Natural killer cell (primary cell): ENCODE measurements around the gene TMEM119. TPM values are rescaled to one million over a fixed set of nuclear protein-coding genes. Genes with fewer than 3 reads are reported as not detected.
A peak's percentile ranks its signal among the peaks of the same experiment; 100 is the strongest.
"Not testable (repeated sequence)": the region's sequence is repeated elsewhere in the genome, so short reads cannot be mapped to it uniquely, and the experiment has no call there.

Experiments
- ATAC-seq, 3 donors: fragments of 150-1000 bp in 2 of 3; fragments of 200-7000 bp in 1 of 3; cut with Tn5 transposase; 1 replicate in 1 of 3; 2 replicates in 2 of 3; pipeline ENCODE4 v1.10.0; 2021; ENCODE audit warnings: mild to moderate bottlenecking in 2 of 3, moderate library complexity in 2 of 3
- DNase-seq, 2 donors: peaks; one replicate each; pipeline versions ENCODE4 v3.0.0 to v3.0.0-alpha.2; 2013 to 2021; ENCODE audit warnings: mixed read lengths in 1 of 2
- H3K27ac ChIP-seq: one replicate; pipeline ENCODE4 v1.5.1; 2013; ENCODE audit warnings: mild to moderate bottlenecking, low read length
- H3K27me3 ChIP-seq: one replicate; pipeline ENCODE4 v1.6.1; 2013; ENCODE audit warnings: low read length; ENCODE audit not compliant: control insufficient read depth, insufficient read depth
- H3K36me3 ChIP-seq: one replicate; pipeline ENCODE4 v1.6.1; 2013; ENCODE audit warnings: low read length; ENCODE audit not compliant: control insufficient read depth, insufficient read depth
- H3K4me1 ChIP-seq: one replicate; pipeline ENCODE4 v1.6.1; 2013; ENCODE audit warnings: low read length; ENCODE audit not compliant: control insufficient read depth, insufficient read depth
- H3K4me3 ChIP-seq: one replicate; pipeline ENCODE4 v1.5.1; 2013; ENCODE audit warnings: low read length
- H3K9me3 ChIP-seq: one replicate; pipeline ENCODE4 v1.6.1; 2013; ENCODE audit warnings: low read length; ENCODE audit not compliant: control insufficient read depth, insufficient read depth
- H3K27ac Mint-ChIP-seq, 2 donors: one replicate each; pipeline ENCODE4 v1.8.0; 2022; ENCODE audit warnings: mild to moderate bottlenecking in 2 of 2, mixed read lengths in 2 of 2, moderate library complexity in 1 of 2
- H3K27me3 Mint-ChIP-seq, 2 donors: one replicate each; pipeline ENCODE4 v1.8.0; 2022; ENCODE audit warnings: low read depth in 2 of 2, mixed read lengths in 2 of 2
- H3K36me3 Mint-ChIP-seq: one replicate; pipeline ENCODE4 v1.8.0; 2022; ENCODE audit warnings: mixed read lengths
- H3K4me1 Mint-ChIP-seq, 2 donors: one replicate each; pipeline ENCODE4 v1.8.0; 2022; ENCODE audit warnings: mixed read lengths in 2 of 2
- H3K4me3 Mint-ChIP-seq: one replicate; pipeline ENCODE4 v1.8.0; 2022; ENCODE audit warnings: mild to moderate bottlenecking, moderate library complexity, mixed read lengths
- H3K9me3 Mint-ChIP-seq, 2 donors: one replicate each; pipeline ENCODE4 v1.8.0; 2022; ENCODE audit warnings: mixed read lengths in 2 of 2
- CTCF ChIP-seq: fragments of 200-600 bp; IDR thresholded peaks from one replicate; pipeline ENCODE4 v1.8.0; 2022; ENCODE audit warnings: antibody characterized with exemption
- WGBS: methylation state at CpG from one replicate; pipeline ENCODE4 v1.1.7; 2013; ENCODE audit warnings: missing lambda C conversion rate; ENCODE audit not compliant: insufficient coverage; 5-methylcytosine and 5-hydroxymethylcytosine counted together
- intact Hi-C: fragments of 100-400 bp; cut with micrococcal nuclease; formaldehyde crosslinking; loops from one replicate; pipeline ENCODE4 v1.14.2; 2022
- total RNA-seq, 4 donors: library from RNA; stranded (reverse); fragments of 120-200 nt in 1 of 4; gene quantifications; one replicate each; pipeline versions ENCODE4 v1.2.3 to v1.2.4, GENCODE V29; 2013 to 2022

TMEM119 gene
- total RNA-seq, 3 donors from 2014 or later (not counting 1 experiment from before 2014, with no cell fraction given) = 0.70 to 3.4 (median 0.71) TPM

DNA sequence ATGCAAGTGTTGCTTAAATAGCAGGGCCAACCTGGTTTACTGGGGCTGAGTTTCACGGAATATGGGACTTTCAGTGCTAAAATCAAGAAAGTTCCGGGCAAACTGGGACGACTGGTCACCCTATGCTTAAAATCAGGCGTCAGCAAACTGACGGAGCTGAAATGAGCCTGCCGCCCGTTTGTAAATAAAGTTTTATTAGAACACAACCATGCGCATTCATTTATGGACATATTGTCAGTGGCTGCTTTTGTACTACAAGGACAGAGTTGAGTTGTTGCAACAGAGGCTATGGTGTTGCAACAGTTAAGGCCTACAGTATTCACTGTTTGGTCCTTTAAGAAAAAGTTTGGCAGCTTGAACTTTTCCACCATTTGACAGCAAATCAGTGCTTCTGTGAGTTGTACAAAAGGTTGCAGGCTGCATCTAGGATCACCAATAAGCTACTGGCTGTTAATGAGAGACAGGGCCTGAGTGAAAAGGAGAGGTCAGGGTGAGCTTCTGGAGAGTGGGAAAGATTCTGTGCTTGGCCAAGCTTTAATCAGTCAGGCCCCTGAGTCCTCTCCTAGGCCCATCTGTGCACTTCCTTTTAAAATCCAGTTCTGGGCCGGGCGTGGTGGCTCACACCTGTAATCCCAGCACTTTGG, 22.5 kb upstream of the TMEM119 start:
- intact Hi-C loops = no loop called here
- Histone ChIP-seq H3K27ac (no peak overlapping the region), H3K36me3 (peaks cover 49% of the 10 kb centered on the region), H3K27me3 (no peaks in the 10 kb centered on the region), H3K4me3 (no peak overlapping the region), H3K9me3 (peaks cover 5% of the 10 kb centered on the region), H3K4me1 (peaks cover 71% of the 10 kb centered on the region)
- WGBS = 97% methylated on average over 10 of the region's 10 CpGs
- H3K27ac Mint-ChIP-seq = peak overlapping the region; percentile 92 to 100
- peaks cover 5% of the 10 kb centered on the region for H3K36me3 Mint-ChIP-seq
- no peaks in the 10 kb centered on the region for H3K27me3 Mint-ChIP-seq
- ATAC-seq = no peak
- H3K9me3 Mint-ChIP-seq = peaks cover 0 to 4% of the 10 kb centered on the region in 2 donors
- no peak for TF ChIP-seq CTCF
- no peak overlapping the region for H3K4me3 Mint-ChIP-seq
- DNase-seq = no peak
- H3K4me1 Mint-ChIP-seq = peaks cover 70 to 78% of the 10 kb centered on the region in 2 donors

GRCh38 chr12:108619369-108620160, 21.7 kb upstream of the TMEM119 start:
- peak overlapping the region; percentile 92 to 100 for H3K27ac Mint-ChIP-seq
- intact Hi-C loops = loop anchor here (5.0 kb wide), 1 partner anchor 113 kb away; the partner anchor contains the start of gene CORO1C
- H3K4me3 Mint-ChIP-seq = no peak overlapping the region
- no peaks in the 10 kb centered on the region for H3K36me3 Mint-ChIP-seq
- peaks cover 65 to 73% of the 10 kb centered on the region in 2 donors for H3K4me1 Mint-ChIP-seq
- no peak for TF ChIP-seq CTCF
- 94% methylated on average over 14 of the region's 14 CpGs for WGBS
- no peak overlapping the region for H3K27ac ChIP-seq
- no peak for DNase-seq
- peaks cover 43% of the 10 kb centered on the region for H3K36me3 ChIP-seq
- no peaks in the 10 kb centered on the region for H3K27me3 Mint-ChIP-seq
- H3K4me1 ChIP-seq = peaks cover 65% of the 10 kb centered on the region
- peaks cover 0 to 4% of the 10 kb centered on the region in 2 donors for H3K9me3 Mint-ChIP-seq
- no peaks in the 10 kb centered on the region for H3K27me3 ChIP-seq
- peaks cover 5% of the 10 kb centered on the region for H3K9me3 ChIP-seq
- H3K4me3 ChIP-seq = no peak overlapping the region
- no peak for ATAC-seq

DNA sequence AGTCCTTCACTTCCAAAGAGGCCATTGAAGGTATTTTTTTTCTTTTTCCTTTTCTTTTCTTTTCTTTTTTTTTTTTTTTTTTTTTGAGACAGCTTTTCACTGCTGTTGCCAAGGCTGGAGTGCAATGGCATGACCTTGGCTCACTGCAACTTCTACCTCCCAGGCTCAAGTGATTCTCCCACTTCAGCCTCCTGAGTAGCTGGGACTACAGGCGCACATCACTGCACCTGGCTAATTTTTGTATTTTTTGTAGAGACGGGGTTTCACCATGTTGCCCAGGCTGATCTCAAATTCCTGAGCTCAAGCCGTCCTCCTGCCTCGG, 21.0 kb upstream of the TMEM119 start:
- not testable (repeated sequence) for H3K9me3 Mint-ChIP-seq, ATAC-seq, H3K36me3 Mint-ChIP-seq, H3K27me3 Mint-ChIP-seq, H3K9me3 ChIP-seq, H3K4me3 ChIP-seq, DNase-seq, H3K27me3 ChIP-seq
- H3K27ac ChIP-seq = peak overlapping the region; percentile 79
- 98% methylated on average over 4 of the region's 4 CpGs for WGBS
- H3K27ac Mint-ChIP-seq = peak overlapping the region; percentile 92 to 100
- intact Hi-C loops = loop anchor here (1.0 to 5.0 kb wide), 3 partner anchors 10 to 113 kb away; partner anchors contain the start of gene CORO1C
- H3K4me3 Mint-ChIP-seq = peak overlapping the region; percentile 9
- H3K36me3 ChIP-seq = peaks cover 39% of the 10 kb centered on the region
- peaks cover 62% of the 10 kb centered on the region for H3K4me1 ChIP-seq
- peaks cover 70 to 74% of the 10 kb centered on the region in 2 donors for H3K4me1 Mint-ChIP-seq
